A549 (cell line): ENCODE measurements around the gene SLC48A1. TPM values are rescaled to one million over a fixed set of nuclear protein-coding genes. Genes with fewer than 3 reads are reported as not detected.

ENCODE experiments used
- ATAC-seq, 2 experiments: fragments of 200-7000 bp in 1 of 2; fragments of >200 bp in 1 of 2; cut with Nextera tagmentation in 1 of 2; cut with Tn5 transposase in 1 of 2; 3 replicates each; pipeline versions ENCODE4 v1.8.0 to v1.9.1; 2018 to 2020; ENCODE audit warnings: mild to moderate bottlenecking in 1 of 2, moderate library complexity in 1 of 2
- CTCF ChIA-PET: fragments of 300-600 bp; sonication (Branson Sonifier 250); formaldehyde crosslinking; extraction: SDS; loops from one replicate; lab custom pipeline; 2021; ENCODE audit warnings: antibody characterized with exemption, inconsistent platforms; lab: Yijun Ruan, JAX
- POLR2A ChIA-PET: fragments of 350-600 bp; formaldehyde crosslinking; extraction: SDS; loops from one replicate; lab custom pipeline; 2021; ENCODE audit warnings: antibody characterized with exemption, inconsistent platforms; lab: Yijun Ruan, JAX
- DNase-seq, 2 experiments: peaks; one replicate each; pipeline versions ENCODE4 v3.0.0 to v3.0.0-alpha.2; 2011 to 2016; ENCODE audit warnings: low read depth in 1 of 2, low spot score in 1 of 2
- FAIRE-seq: peaks from 2 replicates; lab custom pipeline; 2011; peaks lifted over from hg19 to GRCh38; lab: Jason Lieb, UNC
- H3K27ac ChIP-seq, 2 experiments: fragments of >200 bp; sonication (Bioruptor Twin); formaldehyde crosslinking; 3 replicates each; pipeline ENCODE4 v1.5.1; 2016 to 2017
- H3K4me1 ChIP-seq: fragments of >200 bp; sonication (Bioruptor Twin); formaldehyde crosslinking; 3 replicates; pipeline ENCODE4 v1.6.1; 2016
- H3K4me2 ChIP-seq: fragments of >200 bp; sonication (Bioruptor Twin); formaldehyde crosslinking; 3 replicates; pipeline ENCODE4 v1.6.1; 2016
- H3K4me3 ChIP-seq: fragments of >200 bp; sonication (Bioruptor Twin); formaldehyde crosslinking; 3 replicates; pipeline ENCODE4 v1.5.1; 2016
- H3K9me3 ChIP-seq: fragments of >200 bp; sonication (Bioruptor Twin); formaldehyde crosslinking; 3 replicates; pipeline ENCODE4 v1.6.1; 2016
- BHLHE40 ChIP-seq: IDR thresholded peaks from 2 replicates; pipeline ENCODE4 v1.6.1; 2012; ENCODE audit warnings: low read depth, low read length, inconsistent platforms
- CBX2 ChIP-seq: fragments of 200-600 bp; sonication (generic); IDR thresholded peaks from 2 replicates; pipeline ENCODE4 v1.6.1; 2016; ENCODE audit warnings: low read depth, mild to moderate bottlenecking, borderline replicate concordance
- CHD2 ChIP-seq: fragments of 150-350 bp; IDR thresholded peaks from 2 replicates; pipeline ENCODE4 v1.6.1; 2014; ENCODE audit warnings: low read length; ENCODE audit not compliant: partially characterized antibody
- EHMT2 ChIP-seq: fragments of 200-600 bp; sonication (generic); IDR thresholded peaks from 2 replicates; pipeline ENCODE4 v1.6.1; 2016; ENCODE audit warnings: antibody characterized with exemption, low read depth, mild to moderate bottlenecking, moderate library complexity
- EP300 ChIP-seq, 2 experiments: fragments of >200 bp; sonication (Bioruptor Twin); formaldehyde crosslinking; IDR thresholded peaks; 2 replicates in 1 of 2; 3 replicates in 1 of 2; pipeline ENCODE4 v1.6.1; 2016 to 2017
- ESRRA ChIP-seq: fragments of 150-350 bp; IDR thresholded peaks from 2 replicates; pipeline ENCODE4 v1.6.1; 2014; ENCODE audit warnings: mild to moderate bottlenecking, low read length, borderline replicate concordance
- FOSB ChIP-seq: fragments of 250-450 bp; sonication (Bioruptor Pico); IDR thresholded peaks from 2 replicates; pipeline ENCODE4 v1.5.0; 2020; ENCODE audit warnings: mild to moderate bottlenecking, moderate library complexity
- FOXS1 ChIP-seq: fragments of 250-450 bp; sonication (Bioruptor Pico); IDR thresholded peaks from 2 replicates; pipeline ENCODE4 v1.5.0; 2020; ENCODE audit warnings: mild to moderate bottlenecking, moderate library complexity
- GATA3 ChIP-seq: IDR thresholded peaks from 2 replicates; pipeline ENCODE4 v1.6.1; 2012; ENCODE audit warnings: borderline replicate concordance
- HDAC2 ChIP-seq: fragments of 200-600 bp; sonication (generic); IDR thresholded peaks from 2 replicates; pipeline ENCODE4 v1.6.1; 2016
- HEYL ChIP-seq: fragments of 250-450 bp; sonication (Bioruptor Pico); IDR thresholded peaks from 2 replicates; pipeline ENCODE4 v1.8.0; 2021; ENCODE audit warnings: mild to moderate bottlenecking, moderate library complexity
- MAFK ChIP-seq: fragments of 450-650 bp; IDR thresholded peaks from 2 replicates; pipeline ENCODE4 v1.6.1; 2014; ENCODE audit not compliant: partially characterized antibody
- MAZ ChIP-seq: fragments of 150-350 bp; IDR thresholded peaks from 2 replicates; pipeline ENCODE4 v1.6.1; 2014; ENCODE audit warnings: antibody characterized with exemption, low read depth, low read length, borderline replicate concordance
- NFE2L2 ChIP-seq: fragments of 150-350 bp; conservative IDR thresholded peaks from 2 replicates; pipeline ENCODE4 v1.6.1; 2014; ENCODE audit warnings: low read length
- NPAS2 ChIP-seq: fragments of 250-450 bp; sonication (Bioruptor Pico); IDR thresholded peaks from 2 replicates; pipeline ENCODE4 v1.8.0; 2022; ENCODE audit warnings: mild to moderate bottlenecking, moderate library complexity, borderline replicate concordance
- POLR2AphosphoS2 ChIP-seq: conservative IDR thresholded peaks from 2 replicates; pipeline ENCODE4 v1.6.1; 2012; ENCODE audit warnings: low read length, improper control_type of control experiment, inconsistent platforms
- RNF2 ChIP-seq: fragments of 200-600 bp; sonication (generic); IDR thresholded peaks from 2 replicates; pipeline ENCODE4 v1.6.1; 2016; ENCODE audit warnings: low read depth, mild to moderate bottlenecking, antibody characterized with exemption, moderate library complexity, borderline replicate concordance
- SMC3 ChIP-seq: fragments of >200 bp; sonication (Bioruptor Twin); formaldehyde crosslinking; IDR thresholded peaks from 3 replicates; pipeline ENCODE4 v1.6.1; 2018; ENCODE audit warnings: inconsistent platforms
- SREBF2 ChIP-seq: fragments of 450-650 bp; IDR thresholded peaks from 2 replicates; pipeline ENCODE4 v1.6.1; 2014; ENCODE audit warnings: mild to moderate bottlenecking, moderate library complexity
- TFCP2L1 ChIP-seq: fragments of 250-450 bp; sonication (Bioruptor Pico); IDR thresholded peaks from 2 replicates; pipeline ENCODE4 v1.5.0; 2021; ENCODE audit warnings: mild to moderate bottlenecking
- TP53 ChIP-seq: fragments of 250-450 bp; sonication (Bioruptor Pico); IDR thresholded peaks from 2 replicates; pipeline ENCODE4 v1.5.0; 2021; ENCODE audit warnings: mild to moderate bottlenecking, moderate library complexity
- USF2 ChIP-seq: fragments of 450-650 bp; IDR thresholded peaks from 2 replicates; pipeline ENCODE4 v1.6.1; 2014; ENCODE audit warnings: antibody characterized with exemption
- ZNF302 ChIP-seq: fragments of 250-450 bp; sonication (Bioruptor Pico); IDR thresholded peaks from 2 replicates; pipeline ENCODE4 v1.9.0; 2021; ENCODE audit warnings: inconsistent platforms, mild to moderate bottlenecking, moderate library complexity
- WGBS: methylation state at CpG from one replicate; pipeline ENCODE4 v1.1.6; 2017; ENCODE audit errors: missing lambda C conversion rate; 5-methylcytosine and 5-hydroxymethylcytosine counted together
- polyA plus RNA-seq, 4 experiments: library from polyadenylated mRNA; depleted of rRNA in 3 of 4; stranded (reverse); fragments of >200 nt; fragmentation: RNase III in 1 of 4; extraction: RNeasy Plus Mini Kit Qiagen cat#74134 plus additional on column Dnase treatment in 1 of 4; gene quantifications; 2 replicates in 3 of 4; 3 replicates in 1 of 4; pipeline ENCODE4 v1.2.3, GENCODE V29; 2011 to 2017
- TF ChIP-seq, protein P1 (sequence below): IDR thresholded peaks from 2 replicates; pipeline ENCODE4 v1.6.1; 2012
- TF ChIP-seq, protein P2 (sequence below): fragments of 250-450 bp; sonication (Bioruptor Pico); IDR thresholded peaks from 2 replicates; pipeline ENCODE4 v1.5.0; 2020; ENCODE audit warnings: low read depth, mild to moderate bottlenecking, moderate library complexity
- TF ChIP-seq, protein P3 (sequence below): fragments of 150-350 bp; IDR thresholded peaks from 2 replicates; pipeline ENCODE4 v1.6.1; 2014; ENCODE audit warnings: low read depth, mild to moderate bottlenecking, low read length
- TF ChIP-seq, protein P4 (sequence below): fragments of 250-450 bp; sonication (Bioruptor Pico); IDR thresholded peaks from 2 replicates; pipeline ENCODE4 v1.5.0; 2021; ENCODE audit warnings: mild to moderate bottlenecking, moderate library complexity, borderline replicate concordance
- TF ChIP-seq, protein P5 (sequence below): fragments of >200 bp; sonication (Bioruptor Twin); formaldehyde crosslinking; IDR thresholded peaks from 3 replicates; pipeline ENCODE4 v1.6.1; 2016

The SLC48A1 gene
- polyA plus RNA-seq, 2 of the 4 experiments (the other 2 are of a cell fraction), result 25.1 to 32.6 TPM

DNA sequence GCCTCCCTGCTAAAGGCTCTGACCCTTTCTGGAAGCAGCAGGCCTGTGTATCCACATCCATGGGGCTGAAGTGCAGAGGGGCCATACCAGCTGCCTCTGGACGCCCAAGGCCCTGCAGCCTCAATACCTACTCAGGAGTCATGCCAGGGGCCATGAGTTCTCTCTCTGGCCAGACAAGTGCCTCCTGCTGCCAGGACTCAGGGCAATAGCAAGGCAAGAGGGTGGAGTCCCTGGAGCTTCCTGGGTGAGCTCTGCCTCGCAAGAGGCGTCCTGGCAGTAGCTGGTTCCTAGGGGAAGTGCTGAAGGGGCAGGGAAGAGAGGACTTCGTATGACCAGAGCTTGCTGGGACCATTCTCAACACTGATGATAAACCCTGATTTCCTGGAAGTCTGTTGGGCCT lies 36.8 kb upstream of the SLC48A1 start:
- POLR2A ChIA-PET, result no interaction called here
- peaks cover 3% of the 10 kb centered on the region for H3K4me1 ChIP-seq
- no peak overlapping the region for H3K4me2 ChIP-seq
- no peak for DNase-seq
- TF ChIP-seq RNF2 (no peak), MAFK (no peak), MAZ (no peak), HDAC2 (no peak), SREBF2 (no peak), EP300 (IDR thresholded peaks at IDR 0.05) (no peak), POLR2AphosphoS2 (no peak), EHMT2 (no peak), CHD2 (no peak), TFCP2L1 (no peak), NPAS2 (CRISPR knock-in tag) (no peak), NFE2L2 (no peak), TP53 (CRISPR knock-in tag) (no peak), CBX2 (no peak), ZNF302 (CRISPR knock-in tag) (no peak)
- TF ChIP-seq, protein P1, sequence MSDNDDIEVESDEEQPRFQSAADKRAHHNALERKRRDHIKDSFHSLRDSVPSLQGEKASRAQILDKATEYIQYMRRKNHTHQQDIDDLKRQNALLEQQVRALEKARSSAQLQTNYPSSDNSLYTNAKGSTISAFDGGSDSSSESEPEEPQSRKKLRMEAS, result no peak
- TF ChIP-seq, protein P2, sequence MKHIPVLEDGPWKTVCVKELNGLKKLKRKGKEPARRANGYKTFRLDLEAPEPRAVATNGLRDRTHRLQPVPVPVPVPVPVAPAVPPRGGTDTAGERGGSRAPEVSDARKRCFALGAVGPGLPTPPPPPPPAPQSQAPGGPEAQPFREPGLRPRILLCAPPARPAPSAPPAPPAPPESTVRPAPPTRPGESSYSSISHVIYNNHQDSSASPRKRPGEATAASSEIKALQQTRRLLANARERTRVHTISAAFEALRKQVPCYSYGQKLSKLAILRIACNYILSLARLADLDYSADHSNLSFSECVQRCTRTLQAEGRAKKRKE, result no peak
- TF ChIP-seq, all 56 proteins: peak for 0
- H3K4me3 ChIP-seq, result no peak overlapping the region
- WGBS, result 61% methylated on average over 3 of the region's 4 CpGs
- H3K9me3 ChIP-seq, result no peaks in the 10 kb centered on the region
- H3K27ac ChIP-seq, result no peak overlapping the region
- FAIRE-seq (no peak), ATAC-seq (no peak)
- CTCF ChIA-PET, result interaction anchor here (0.6 to 43.9 kb wide), 10 partner anchors 8 to 213 kb away, joined by 3 to 1399 read pairs (median 5); partner anchors contain the start of gene SLC48A1

DNA sequence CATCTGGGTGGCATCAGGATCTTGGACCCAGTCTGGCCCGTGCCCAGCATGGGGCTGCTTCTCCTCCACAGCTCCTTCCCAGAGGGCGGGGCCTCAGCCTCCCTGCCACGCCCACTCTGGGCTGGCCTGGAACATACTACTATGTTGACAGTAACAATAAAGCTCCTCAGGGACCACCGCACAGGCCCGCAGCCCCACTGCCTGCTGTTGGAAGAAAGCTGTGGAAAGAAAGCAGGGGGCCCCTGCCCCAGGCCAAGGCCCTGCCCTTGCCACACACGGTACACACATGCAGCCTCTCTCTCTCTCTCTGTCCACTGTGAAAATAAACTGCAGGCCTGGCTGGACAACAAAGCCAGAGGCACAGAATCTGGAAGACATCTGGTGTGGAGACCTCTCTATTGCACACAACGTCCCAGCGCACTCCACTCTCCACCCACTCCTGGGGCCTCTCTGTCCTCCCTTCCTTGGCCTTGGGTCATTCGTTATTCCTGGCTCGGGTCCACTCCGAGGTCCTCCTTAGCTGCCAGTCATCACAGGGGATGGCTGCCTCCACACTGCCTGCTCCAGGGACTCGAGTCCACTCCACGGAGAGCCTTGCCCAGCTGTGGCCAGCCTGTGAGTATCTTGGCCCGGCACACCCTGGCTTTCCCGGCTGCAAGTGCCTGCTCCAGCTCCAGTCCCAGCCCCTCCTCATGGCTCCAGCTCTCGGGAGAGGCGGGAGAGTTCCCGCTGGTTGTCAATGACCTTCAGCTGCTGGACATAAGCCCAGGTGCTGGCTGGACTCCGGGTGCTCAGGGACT lies 36.0 kb upstream of the SLC48A1 start:
- 71% methylated on average over 19 of the region's 19 CpGs for WGBS
- CTCF ChIA-PET, result interaction anchor here (0.6 to 43.9 kb wide), 9 partner anchors 9 to 212 kb away, joined by 3 to 1399 read pairs (median 13); partner anchors contain the start of genes ENDOU and SLC48A1
- H3K27ac ChIP-seq, result no peak overlapping the region
- no peak for FAIRE-seq
- peak in 1 of 2 experiments; percentile 18; a peak in 2 of 6 replicates for ATAC-seq
- H3K9me3 ChIP-seq, result no peaks in the 10 kb centered on the region
- H3K4me2 ChIP-seq, result no peak overlapping the region
- no peak overlapping the region for H3K4me3 ChIP-seq
- no peak for DNase-seq
- POLR2A ChIA-PET, result no interaction called here
- peaks cover 8% of the 10 kb centered on the region for H3K4me1 ChIP-seq
- TF ChIP-seq, protein P3, sequence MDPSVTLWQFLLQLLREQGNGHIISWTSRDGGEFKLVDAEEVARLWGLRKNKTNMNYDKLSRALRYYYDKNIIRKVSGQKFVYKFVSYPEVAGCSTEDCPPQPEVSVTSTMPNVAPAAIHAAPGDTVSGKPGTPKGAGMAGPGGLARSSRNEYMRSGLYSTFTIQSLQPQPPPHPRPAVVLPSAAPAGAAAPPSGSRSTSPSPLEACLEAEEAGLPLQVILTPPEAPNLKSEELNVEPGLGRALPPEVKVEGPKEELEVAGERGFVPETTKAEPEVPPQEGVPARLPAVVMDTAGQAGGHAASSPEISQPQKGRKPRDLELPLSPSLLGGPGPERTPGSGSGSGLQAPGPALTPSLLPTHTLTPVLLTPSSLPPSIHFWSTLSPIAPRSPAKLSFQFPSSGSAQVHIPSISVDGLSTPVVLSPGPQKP, result no peak
- TF ChIP-seq USF2 (no peak), HEYL (CRISPR knock-in tag) (no peak), TFCP2L1 (no peak), GATA3 (no peak), RNF2 (no peak), BHLHE40 (no peak), ESRRA (no peak), FOXS1 (no peak), SMC3 (no peak), FOSB (CRISPR knock-in tag) (no peak)
- TF ChIP-seq, protein P2, result no peak
- TF ChIP-seq, protein P4, sequence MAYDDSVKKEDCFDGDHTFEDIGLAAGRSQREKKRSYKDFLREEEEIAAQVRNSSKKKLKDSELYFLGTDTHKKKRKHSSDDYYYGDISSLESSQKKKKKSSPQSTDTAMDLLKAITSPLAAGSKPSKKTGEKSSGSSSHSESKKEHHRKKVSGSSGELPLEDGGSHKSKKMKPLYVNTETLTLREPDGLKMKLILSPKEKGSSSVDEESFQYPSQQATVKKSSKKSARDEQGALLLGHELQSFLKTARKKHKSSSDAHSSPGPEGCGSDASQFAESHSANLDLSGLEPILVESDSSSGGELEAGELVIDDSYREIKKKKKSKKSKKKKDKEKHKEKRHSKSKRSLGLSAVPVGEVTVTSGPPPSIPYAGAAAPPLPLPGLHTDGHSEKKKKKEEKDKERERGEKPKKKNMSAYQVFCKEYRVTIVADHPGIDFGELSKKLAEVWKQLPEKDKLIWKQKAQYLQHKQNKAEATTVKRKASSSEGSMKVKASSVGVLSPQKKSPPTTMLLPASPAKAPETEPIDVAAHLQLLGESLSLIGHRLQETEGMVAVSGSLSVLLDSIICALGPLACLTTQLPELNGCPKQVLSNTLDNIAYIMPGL (CRISPR knock-in tag), result no peak
- TF ChIP-seq, protein P5, sequence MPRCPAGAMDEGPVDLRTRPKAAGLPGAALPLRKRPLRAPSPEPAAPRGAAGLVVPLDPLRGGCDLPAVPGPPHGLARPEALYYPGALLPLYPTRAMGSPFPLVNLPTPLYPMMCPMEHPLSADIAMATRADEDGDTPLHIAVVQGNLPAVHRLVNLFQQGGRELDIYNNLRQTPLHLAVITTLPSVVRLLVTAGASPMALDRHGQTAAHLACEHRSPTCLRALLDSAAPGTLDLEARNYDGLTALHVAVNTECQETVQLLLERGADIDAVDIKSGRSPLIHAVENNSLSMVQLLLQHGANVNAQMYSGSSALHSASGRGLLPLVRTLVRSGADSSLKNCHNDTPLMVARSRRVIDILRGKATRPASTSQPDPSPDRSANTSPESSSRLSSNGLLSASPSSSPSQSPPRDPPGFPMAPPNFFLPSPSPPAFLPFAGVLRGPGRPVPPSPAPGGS, result no peak
